H1 (cell line): ENCODE results near the gene WIPI1. TPM values are rescaled to one million over a fixed set of nuclear protein-coding genes. Genes with fewer than 3 reads are reported as not detected.
A peak's percentile ranks its signal among the peaks of the same experiment; 100 is the strongest.

Source experiments
- NRF1 ChIP-seq: IDR thresholded peaks from 2 replicates; pipeline ENCODE4 v1.6.1; 2011; ENCODE audit warnings: mild to moderate bottlenecking, low read depth, low read length, improper control_type of control experiment
- microRNA counts: library from miRNA; unstranded; fragments of <30 nt; microRNA quantifications from one replicate; lab custom pipeline; 2015
- microRNA-seq, 2 experiments: library from miRNA; unstranded; fragments of <30 nt; microRNA quantifications; one replicate each; pipeline versions ENCODE4 to v1.2.0, GENCODE V29; 2016 to 2020; ENCODE audit warnings: borderline microRNAs expressed in 2 of 2, borderline number of aligned reads in 2 of 2, borderline replicate concordance in 1 of 2
- polyA plus RNA-seq, 7 experiments: library from polyadenylated mRNA; depleted of rRNA in 3 of 7; stranded (reverse) in 5 of 7; unstranded in 2 of 7; fragments of >200 nt in 5 of 7; fragments of 200-250 nt in 2 of 7; gene quantifications; 1 replicate in 5 of 7; 2 replicates in 1 of 7; 4 replicates in 1 of 7; pipeline versions ENCODE4 v1.2.1 to v1.2.3, GENCODE V29; 2011 to 2013; ENCODE audit warnings: missing spikeins in 2 of 7, mixed read lengths in 2 of 7
- small RNA-seq: library from polyadenylated mRNA; stranded (forward); fragments of <200 nt; extraction: miRNeasy Mini kit (QIAGEN cat#:217004); gene quantifications from one replicate; pipeline ENCODE3, GENCODE V24; 2013; ENCODE audit not compliant: insufficient read depth
- total RNA-seq: library from RNA; stranded (reverse); fragmentation: NEBNext Ultra II Directional; extraction: Animal tissue kit (Norgen Biotek cat#: 25700); gene quantifications from 2 replicates; pipeline ENCODE4 v1.2.1, GENCODE V29; 2021

Gene WIPI1
- total and polyA plus RNA-seq, 2 of the 8 experiments (the other 6 are each of a cell fraction or from before 2014, with no cell fraction given): 16.6 to 17.4 TPM

- TF ChIP-seq NRF1: no peak
- TF ChIP-seq, all 59 proteins: peak for 0
Measured at GRCh38 chr17:68375566-68375965, 81.7 kb downstream of the WIPI1 start (continued).

MicroRNAs within 50 kb of the gene (microRNA counts, 767-probe panel; counts per million panel counts)
- 879 counts per million, percentile 95 among the panel's probes with 10 or more counts for microRNA hsa-miR-635 (lab: Ali Mortazavi, UCI)

Small RNA genes lying within 50 kb of the gene (microRNA-seq; reads per million reads assigned to microRNA genes)
- 0 reads per million in 2 experiments for gene MIR635

Small RNA genes lying within 50 kb of the gene (small RNA-seq; reads per million reads assigned to genes)
- gene MIR635: not detected

Other genes with a start within 250 kb of the WIPI1 start
- 66.4 and 71.0 TPM in 2 replicates for gene AMZ2, start 209.5 kb downstream of the WIPI1 start, total RNA-seq
- gene AMZ2, start 209.5 kb downstream of the WIPI1 start, polyA plus RNA-seq (2011; rRNA removed): 37.7 and 49.5 TPM in 2 replicates
- gene SLC16A6, start 166.4 kb downstream of the WIPI1 start, total RNA-seq: 0.08 and 0.22 TPM in 2 replicates
- 0.13 and 0.17 TPM in 2 replicates for gene SLC16A6, start 166.4 kb downstream of the WIPI1 start, polyA plus RNA-seq (2011; rRNA removed)
- 3.6 and 4.0 TPM in 2 replicates for gene ARSG, start 166.0 kb downstream of the WIPI1 start, total RNA-seq
- 3.3 and 4.3 TPM in 2 replicates for gene ARSG, start 166.0 kb downstream of the WIPI1 start, polyA plus RNA-seq (2011; rRNA removed)
- 147 and 149 TPM in 2 replicates for gene PRKAR1A, start 54.9 kb upstream of the WIPI1 start, total RNA-seq
- gene PRKAR1A, start 54.9 kb upstream of the WIPI1 start, polyA plus RNA-seq (2011; rRNA removed): 39.3 and 41.7 TPM in 2 replicates
- 3.5 and 3.6 TPM in 2 replicates for gene FAM20A, start 143.9 kb upstream of the WIPI1 start, total RNA-seq
- gene FAM20A, start 143.9 kb upstream of the WIPI1 start, polyA plus RNA-seq (2011; rRNA removed): 11.9 and 13.8 TPM in 2 replicates